ENCODE results near the gene PTPRE.

Gene PTPRE

GRCh38 chr10:128048819-128049210, 141.9 kb downstream of the PTPRE start:
- DNase-seq = no peak

GRCh38 chr10:128049226-128050120, 142.6 kb downstream of the PTPRE start:
- no peak for DNase-seq

- DNase-seq = no peak
Observed at GRCh38 chr10:128050121-128050516, 143.2 kb downstream of the PTPRE start.

GRCh38 chr10:128050936-128051335, 144.0 kb downstream of the PTPRE start:
- DNase-seq = no peak

- DNase-seq = no peak
Observed at GRCh38 chr10:128051548-128051947, 144.6 kb downstream of the PTPRE start.

GRCh38 chr10:128052696-128053095, 145.8 kb downstream of the PTPRE start:
- no peak for DNase-seq

GRCh38 chr10:128053356-128053755, 146.5 kb downstream of the PTPRE start:
- DNase-seq = no peak

GRCh38 chr10:128054163-128054970, 147.5 kb downstream of the PTPRE start:
- DNase-seq = no peak

- no peak for DNase-seq
Observed at GRCh38 chr10:128055061-128055868, 148.4 kb downstream of the PTPRE start.

GRCh38 chr10:128056303-128057050, 149.6 kb downstream of the PTPRE start:
- DNase-seq = no peak

GRCh38 chr10:128058106-128058749, 151.3 kb downstream of the PTPRE start:
- DNase-seq = no peak

- DNase-seq = no peak
Observed at GRCh38 chr10:128058750-128059134, 151.8 kb downstream of the PTPRE start.

- DNase-seq = no peak
Observed at GRCh38 chr10:128059266-128059981, 152.5 kb downstream of the PTPRE start.

- DNase-seq = no peak
Observed at GRCh38 chr10:128059982-128060293, 153.0 kb downstream of the PTPRE start.

- no peak for DNase-seq
Observed at GRCh38 chr10:128060341-128061250, 153.7 kb downstream of the PTPRE start.

- DNase-seq = no peak
Observed at GRCh38 chr10:128061306-128062300, 154.7 kb downstream of the PTPRE start.

GRCh38 chr10:128062331-128062880, 155.5 kb downstream of the PTPRE start:
- no peak for DNase-seq

GRCh38 chr10:128062881-128063563, 156.1 kb downstream of the PTPRE start:
- no peak for DNase-seq

Data from effector CD8-positive, alpha-beta T cell (primary cell).